Lower leg skin (tissue), 3 donors: Measurements from ENCODE around the gene CNN3.

Source experiments
- CTCF ChIP-seq, 3 donors: fragments of 450-650 bp; IDR thresholded peaks; one replicate each; pipeline ENCODE4 v1.5.1; 2016; ENCODE audit warnings: antibody characterized with exemption in 3 of 3, mild to moderate bottlenecking in 3 of 3, moderate library complexity in 2 of 3
- POLR2A ChIP-seq, 2 donors: fragments of 450-650 bp; IDR thresholded peaks; one replicate each; pipeline ENCODE4 v1.6.1; 2016 to 2017; ENCODE audit warnings: antibody characterized with exemption in 2 of 2, mild to moderate bottlenecking in 1 of 2, moderate library complexity in 1 of 2

- TF ChIP-seq POLR2A (IDR thresholded peaks at IDR 0.05) (peak in 1 of 2 donors; percentile 78), CTCF (IDR thresholded peaks at IDR 0.05) (no peak)
Observed at GRCh38 chr1:94926915-94927404, at the start of gene CNN3.
